Panc1 (cell line): ENCODE results near the gene NOBOX.

Experiments
- CTCF ChIP-seq: fragments of 450-650 bp; IDR thresholded peaks from 2 replicates; pipeline ENCODE4 v1.5.1; 2017; ENCODE audit warnings: mild to moderate bottlenecking
- POLR2AphosphoS5 ChIP-seq: IDR thresholded peaks from 2 replicates; pipeline ENCODE4 v1.6.1; 2012; ENCODE audit warnings: mild to moderate bottlenecking, low read depth, low read length, moderate library complexity

- TF ChIP-seq CTCF (no peak), POLR2AphosphoS5 (no peak)
Observed at GRCh38 chr7:144397086-144397485, 6.4 kb downstream of the NOBOX start.
